Stimulated activated CD8-positive, alpha-beta memory T cell treated with anti-CD3 and anti-CD28 coated beads, Interleukin-2, amount 100 ng/mL, for 48 hours (primary cell): ENCODE measurements around the gene ANKRD40.
"Not testable (repeated sequence)": the region's sequence is repeated elsewhere in the genome, so short reads cannot be mapped to it uniquely, and the experiment has no call there.

ENCODE experiments used
- DNase-seq, 2 donors: peaks; one replicate each; pipeline ENCODE4 v3.0.0-alpha.2; 2020; ENCODE audit warnings: low read depth in 2 of 2

The ANKRD40 gene

DNA sequence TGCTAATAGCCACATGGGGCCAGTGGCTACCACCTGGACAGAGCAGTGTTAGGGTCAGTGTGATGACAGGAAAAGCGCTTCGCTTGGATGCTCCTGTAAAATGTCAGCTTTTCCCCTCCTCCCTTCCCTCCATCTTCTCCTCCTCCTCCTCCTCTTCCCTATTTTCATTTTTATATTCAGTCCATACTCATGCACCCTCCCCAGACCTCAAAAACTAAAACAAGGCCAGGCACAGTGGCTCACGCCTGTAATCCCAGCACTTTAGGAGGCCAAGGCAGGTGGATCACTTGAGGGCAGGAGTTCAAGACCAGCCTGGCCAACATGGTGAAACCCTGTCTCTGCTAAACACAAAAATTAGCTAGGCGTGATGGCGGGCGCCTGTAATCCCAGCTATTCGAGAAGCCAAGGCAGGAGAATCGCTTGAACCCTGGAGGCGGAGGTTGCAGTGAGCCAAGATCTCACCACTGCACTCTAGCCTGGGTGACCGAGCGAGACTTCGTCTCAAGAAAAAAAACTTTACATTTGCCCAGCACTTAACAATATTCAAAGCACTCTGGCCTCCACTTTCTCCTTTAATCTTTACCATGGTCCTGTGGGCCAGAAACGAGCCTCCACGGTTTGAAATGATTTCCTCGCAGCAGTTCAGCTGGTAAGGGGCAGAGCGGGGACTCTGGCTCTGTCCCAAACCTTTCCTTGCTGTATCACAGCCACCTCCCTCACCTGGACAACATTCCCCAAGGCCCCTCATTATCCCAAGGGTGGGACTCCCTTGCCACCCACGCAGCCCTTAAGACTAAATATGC, 21.8 kb downstream of the ANKRD40 start:
- no peak for DNase-seq

DNA sequence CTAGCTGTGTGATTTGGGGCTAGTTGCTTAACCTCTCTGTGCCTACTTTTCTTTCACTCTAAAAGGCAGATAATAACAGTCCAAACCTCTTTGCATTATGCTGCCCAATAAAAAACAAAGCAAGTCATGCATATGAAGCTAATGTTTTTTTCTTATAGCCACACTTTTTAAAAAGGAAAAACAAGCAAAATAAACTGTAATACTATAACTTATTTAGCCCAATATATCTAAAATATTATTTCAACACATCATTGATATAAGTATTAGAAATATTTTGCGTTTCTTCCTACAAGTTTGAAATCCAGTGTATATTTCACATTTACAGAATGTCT, 22.4 kb downstream of the ANKRD40 start:
- no peak for DNase-seq

DNA sequence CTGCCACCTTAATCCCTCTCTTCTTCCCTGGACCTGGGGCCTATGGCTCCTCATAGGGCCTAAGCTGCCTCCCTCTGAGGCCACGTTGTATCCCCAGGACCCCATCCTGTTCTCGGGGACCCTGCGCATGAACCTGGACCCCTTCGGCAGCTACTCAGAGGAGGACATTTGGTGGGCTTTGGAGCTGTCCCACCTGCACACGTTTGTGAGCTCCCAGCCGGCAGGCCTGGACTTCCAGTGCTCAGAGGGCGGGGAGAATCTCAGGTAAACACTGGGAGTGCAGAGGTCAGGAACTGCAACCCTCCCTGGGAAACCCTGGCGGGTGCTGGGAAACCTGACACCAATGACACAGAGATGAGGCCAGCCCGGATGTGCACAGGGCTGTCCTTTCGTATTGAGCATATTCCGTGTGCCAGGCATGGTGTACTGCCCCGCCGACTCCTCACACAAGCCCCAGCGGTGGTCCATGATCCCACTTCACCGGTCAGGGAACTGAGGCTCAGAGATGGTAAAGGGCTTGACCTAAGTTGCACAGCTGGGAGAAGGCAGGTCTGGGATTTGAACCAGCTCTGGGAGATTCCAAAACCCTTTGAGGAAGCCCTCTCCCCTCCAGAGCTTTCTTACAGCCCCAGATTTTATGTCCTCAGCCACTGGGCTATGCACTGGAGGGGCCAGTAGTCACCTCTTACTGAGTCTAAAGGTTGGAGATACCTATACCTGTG, 22.9 kb downstream of the ANKRD40 start:
- no peak for DNase-seq

DNA sequence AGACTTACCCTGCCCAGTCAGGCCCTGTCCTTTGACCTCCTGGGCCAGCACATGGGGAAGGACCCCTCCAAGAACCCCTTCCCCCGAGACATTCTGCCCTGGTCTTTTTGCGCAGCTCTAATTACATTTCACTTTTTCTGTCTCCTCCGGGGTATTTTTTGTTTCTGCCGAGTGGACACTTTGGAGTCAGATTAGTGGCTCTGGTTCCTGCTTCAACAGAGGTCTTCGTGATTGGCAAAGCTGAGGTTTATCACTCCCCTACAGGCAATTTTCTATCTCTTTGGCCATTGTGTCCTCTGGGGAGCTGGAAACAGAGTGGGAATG, 23.5 kb downstream of the ANKRD40 start:
- no peak for DNase-seq

DNA sequence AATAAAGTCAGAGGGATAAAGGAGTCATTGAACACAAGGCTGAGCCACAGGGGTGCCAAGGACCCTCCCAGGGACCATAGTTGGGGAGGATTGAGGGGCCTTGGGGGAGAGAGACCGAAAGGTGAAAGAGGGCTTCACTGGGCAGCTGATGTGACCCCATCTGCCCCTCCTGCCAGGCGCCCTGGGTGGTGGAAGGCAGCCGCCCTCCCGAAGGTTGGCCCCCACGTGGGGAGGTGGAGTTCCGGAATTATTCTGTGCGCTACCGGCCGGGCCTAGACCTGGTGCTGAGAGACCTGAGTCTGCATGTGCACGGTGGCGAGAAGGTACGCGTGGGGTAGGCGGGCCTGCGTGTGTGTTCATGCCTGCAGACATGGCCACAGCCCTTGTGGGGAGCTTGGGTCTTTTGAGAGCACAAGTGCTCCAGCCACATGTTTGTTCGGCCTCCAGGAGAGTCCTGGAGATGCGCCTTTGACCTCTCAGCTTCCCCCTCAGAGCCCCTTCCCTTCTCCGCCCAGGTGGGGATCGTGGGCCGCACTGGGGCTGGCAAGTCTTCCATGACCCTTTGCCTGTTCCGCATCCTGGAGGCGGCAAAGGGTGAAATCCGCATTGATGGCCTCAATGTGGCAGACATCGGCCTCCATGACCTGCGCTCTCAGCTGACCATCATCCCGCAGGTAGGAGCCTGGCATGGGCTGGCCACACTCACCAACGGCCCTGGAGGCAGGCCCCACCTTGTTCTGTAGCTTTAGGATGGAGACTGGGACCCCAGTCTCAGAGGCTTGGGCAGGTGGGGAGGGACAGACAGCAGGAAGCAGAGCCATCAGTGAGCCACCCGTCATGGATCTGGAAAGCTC, 24.1 kb downstream of the ANKRD40 start:
- DNase-seq, result no peak

DNA sequence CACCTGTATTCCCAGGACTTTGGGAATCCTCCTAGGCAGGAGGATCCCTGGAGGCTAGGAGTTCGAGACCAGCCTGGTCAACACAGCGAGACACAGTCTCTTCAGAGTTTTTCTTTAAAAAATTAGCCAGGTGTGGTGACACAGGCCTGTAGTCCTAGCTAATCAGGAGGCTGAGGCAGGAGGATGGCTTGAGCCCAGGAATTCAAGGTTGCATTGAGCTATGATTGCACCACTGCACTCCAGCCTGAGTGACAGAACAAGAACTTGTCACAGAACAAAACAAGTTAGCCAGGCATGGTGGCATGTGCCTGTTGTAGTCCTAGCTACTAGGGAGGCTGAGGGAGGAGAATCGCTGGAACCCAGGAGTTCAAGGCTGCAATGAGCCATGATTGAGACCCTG, 24.8 kb downstream of the ANKRD40 start:
- no peak for DNase-seq

DNA sequence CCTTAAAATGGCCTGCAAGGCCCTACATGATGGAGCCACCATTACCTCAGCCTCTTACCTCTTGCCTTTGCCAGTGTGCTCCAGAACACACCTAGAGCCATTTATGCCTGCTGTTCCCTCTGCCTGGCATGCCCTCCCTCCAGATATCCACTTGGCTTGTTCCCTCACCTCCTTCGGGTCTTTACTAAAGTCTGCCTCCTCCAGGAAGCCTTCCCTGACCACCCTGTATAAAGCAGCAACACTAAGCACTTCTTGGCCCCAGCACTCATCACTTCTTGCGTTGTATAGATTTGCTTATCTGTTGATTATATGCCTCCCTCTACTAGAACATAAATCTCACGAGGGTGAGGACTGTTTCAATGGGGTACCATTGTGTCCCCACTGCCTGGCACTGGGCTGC, 25.3 kb downstream of the ANKRD40 start:
- no peak for DNase-seq

DNA sequence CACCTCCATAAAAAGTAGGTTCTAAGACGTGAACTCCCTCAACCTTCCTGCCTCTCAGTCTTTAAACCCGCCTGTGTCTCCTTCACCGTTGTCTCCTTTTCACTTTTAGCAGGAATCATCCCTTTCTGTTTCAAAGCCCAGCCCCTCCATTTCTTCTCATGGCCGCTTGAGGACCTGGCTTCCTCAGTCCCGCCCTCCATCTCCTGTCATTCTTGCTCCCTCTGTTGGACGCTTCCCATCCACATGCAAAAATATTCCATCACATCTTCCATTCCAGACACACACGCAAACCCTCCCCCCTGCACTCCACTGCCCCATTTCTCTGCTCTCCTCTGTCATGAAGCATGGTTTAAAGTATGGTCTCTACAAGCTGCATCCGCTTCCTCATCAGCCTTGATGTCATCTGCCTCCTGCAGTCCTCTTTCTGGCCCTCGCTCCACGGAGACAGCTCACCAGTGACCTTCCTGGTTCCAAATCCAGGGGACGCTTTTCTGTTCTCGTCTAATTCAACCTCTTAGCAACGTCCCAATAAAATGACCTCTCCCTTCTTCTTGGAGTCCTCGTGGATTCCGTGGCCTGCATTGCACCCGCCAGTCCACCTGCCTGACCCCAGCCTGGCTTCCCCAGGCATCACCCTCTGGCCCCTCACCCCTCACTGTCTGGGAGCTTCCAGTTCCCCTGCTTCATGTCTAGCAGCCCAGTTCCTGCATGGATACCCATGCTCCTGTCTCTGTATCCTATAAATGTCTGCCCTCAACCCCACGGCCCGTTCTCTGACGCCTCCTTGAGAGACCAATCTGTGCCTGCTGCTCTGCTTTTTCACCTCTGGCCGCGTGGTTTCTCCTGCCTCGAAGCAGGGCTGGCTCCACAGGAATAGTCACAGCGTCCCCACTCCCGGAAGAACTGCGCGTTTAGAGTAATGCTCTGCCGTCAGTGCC, 26.2 kb downstream of the ANKRD40 start:
- no peak for DNase-seq

DNA sequence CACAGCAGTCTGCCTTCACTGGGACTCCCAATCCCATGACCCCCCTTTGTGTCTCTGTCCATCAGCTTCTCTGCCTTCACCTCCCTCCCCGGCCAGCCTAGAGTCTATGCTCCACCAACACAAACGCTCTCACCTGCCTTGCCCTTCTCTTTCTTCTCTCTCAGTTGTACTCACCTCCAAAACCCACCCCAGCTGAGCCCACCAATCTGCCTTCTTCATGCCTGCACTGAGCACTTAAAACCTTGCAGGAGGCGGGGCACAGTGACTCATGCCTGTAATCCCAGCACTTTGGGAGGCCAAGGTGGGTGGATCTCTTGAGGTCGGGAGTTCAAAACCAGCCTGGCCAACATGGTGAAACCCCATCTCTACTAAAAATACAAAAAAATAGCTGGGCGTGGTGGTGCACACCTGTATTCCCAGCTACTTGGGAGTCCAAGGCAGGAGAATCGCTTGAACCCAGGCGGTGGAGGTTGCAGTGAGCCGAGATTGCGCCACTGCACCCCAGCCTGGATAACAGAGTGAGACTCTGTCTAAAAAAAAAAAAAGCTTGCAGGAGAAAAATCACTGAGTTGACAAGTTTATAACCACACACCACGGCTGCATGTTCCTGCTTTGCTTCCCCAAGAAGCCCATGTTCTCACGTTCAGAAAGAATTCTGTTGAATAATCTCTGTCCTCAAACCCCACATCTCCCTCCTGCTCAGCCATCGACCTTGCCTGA, 27.0 kb downstream of the ANKRD40 start:
- DNase-seq, result not testable (repeated sequence)

DNA sequence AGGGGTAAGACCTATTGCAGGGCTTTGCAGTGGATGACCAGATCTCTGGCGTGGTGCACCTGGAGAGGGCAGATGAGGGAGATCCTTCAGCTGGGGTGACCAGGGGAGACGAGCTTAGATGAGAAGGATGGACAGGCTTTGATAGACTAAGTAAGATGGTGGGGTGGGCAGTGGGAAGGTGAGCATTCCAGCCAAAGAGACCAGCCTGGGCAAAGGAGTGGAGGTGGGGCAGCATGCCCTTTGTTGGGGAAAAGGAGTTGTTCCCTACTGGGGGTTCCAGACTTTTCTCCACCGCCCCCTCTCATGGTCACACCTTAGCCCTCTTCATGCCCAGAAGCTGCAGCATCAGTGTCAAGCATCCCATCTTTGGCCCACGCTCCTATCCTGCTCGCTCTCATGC, 27.6 kb downstream of the ANKRD40 start:
- no peak for DNase-seq

DNA sequence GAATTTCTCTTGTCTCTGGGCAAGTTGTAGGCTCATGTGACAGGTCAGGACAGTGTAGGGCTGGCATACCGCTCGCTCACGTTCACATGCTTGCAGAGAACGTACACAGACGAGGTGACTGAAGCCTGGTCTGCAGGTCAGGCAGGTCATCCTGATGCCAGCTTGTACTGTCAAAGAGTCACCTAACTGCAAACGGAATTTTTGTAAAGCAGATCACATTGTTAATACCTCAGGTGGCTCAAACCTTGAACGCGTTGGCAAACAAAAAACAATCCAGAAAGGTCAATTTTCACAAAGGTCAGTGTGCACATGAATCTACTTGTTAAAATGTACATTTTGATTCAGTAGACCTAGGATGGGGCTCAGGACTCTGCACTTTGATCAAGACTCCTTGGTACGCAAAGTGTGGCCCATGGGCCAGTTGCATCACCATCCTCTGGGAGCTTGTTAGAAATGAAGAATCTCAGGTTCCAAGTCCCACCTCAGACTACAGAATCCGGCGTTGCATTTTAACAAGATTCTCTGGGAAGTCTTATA, 28.6 kb downstream of the ANKRD40 start:
- DNase-seq, result no peak

DNA sequence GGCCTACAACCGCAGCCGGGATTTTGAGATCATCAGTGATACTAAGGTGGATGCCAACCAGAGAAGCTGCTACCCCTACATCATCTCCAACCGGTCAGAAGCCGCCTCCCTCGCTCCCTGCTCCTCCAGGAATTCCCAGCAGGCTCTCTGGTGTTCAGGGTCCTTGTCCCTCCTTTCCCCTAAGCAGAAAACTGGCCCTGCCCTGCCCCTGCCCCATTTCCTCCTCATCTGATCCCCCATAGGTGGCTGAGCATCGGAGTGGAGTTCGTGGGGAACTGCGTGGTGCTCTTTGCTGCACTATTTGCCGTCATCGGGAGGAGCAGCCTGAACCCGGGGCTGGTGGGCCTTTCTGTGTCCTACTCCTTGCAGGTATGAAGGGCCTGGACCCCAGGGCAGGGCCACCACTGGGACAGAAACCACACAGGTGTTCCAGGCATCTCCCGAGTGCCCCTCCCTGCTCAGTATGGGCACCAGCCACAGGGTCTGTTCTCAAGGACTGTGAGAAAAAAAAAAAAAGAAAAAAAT, 29.8 kb downstream of the ANKRD40 start:
- no peak for DNase-seq

DNA sequence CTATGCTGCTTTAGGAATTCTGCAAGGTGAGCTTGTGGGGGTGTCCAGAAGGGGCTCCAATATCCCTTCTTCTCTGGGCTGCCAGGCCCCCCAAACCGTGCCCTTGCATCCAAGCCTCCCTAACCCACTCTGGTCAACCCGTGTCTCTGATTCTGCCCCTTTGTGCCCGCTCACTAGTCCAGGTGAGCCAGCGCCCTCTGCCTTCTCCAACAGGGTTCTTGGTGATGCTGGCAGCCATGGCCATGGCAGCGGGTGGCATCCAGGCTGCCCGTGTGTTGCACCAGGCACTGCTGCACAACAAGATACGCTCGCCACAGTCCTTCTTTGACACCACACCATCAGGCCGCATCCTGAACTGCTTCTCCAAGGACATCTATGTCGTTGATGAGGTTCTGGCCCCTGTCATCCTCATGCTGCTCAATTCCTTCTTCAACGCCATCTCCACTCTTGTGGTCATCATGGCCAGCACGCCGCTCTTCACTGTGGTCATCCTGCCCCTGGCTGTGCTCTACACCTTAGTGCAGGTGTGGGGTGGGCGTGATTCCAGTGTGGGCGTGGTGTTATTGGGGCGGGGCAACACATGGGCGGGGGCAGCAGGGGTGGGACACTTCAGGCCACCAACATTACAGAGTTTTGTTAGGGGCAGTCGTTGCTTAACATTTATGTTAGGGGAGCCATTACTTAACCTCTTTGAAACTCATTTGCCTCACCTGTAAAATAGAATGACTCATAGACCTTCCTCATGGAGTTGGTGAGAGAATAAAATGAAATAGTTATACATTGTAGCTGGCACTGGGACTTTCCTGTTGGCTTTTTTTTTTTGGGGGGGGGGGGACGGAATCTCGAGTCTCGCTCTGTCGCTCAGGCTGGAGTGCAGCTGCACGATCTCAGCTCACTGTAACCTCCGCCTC, 31.4 kb downstream of the ANKRD40 start:
- no peak for DNase-seq

DNA sequence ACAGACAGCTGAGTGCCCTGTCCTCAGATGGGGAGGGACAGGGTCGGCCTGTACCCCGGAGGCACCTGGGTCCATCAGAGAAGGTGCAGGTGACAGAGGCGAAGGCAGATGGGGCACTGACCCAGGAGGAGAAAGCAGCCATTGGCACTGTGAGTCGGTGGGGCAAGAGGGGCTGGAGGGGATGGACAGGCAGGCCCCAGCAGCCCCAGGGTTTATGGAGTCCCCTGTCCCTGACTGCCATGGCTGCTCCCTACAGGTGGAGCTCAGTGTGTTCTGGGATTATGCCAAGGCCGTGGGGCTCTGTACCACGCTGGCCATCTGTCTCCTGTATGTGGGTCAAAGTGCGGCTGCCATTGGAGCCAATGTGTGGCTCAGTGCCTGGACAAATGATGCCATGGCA, 32.1 kb downstream of the ANKRD40 start:
- DNase-seq, result no peak

DNA sequence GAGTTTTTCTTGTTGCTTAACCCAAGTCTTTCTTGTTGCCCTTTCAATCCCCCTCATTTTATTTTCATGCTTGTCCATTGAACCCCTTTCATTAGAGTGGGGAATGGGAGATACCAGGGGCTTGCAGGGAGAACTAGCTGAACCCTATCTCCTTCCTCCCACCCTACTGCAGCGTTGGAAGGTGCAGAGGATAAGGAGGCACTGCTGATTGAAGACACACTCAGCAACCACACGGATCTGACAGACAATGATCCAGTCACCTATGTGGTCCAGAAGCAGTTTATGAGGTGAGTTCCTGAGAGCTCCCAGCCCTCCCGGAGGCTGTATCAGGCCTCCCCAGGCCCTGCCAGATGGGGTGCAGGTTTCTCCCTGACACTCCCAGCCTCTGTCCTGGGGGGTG, 32.5 kb downstream of the ANKRD40 start:
- DNase-seq, result no peak

DNA sequence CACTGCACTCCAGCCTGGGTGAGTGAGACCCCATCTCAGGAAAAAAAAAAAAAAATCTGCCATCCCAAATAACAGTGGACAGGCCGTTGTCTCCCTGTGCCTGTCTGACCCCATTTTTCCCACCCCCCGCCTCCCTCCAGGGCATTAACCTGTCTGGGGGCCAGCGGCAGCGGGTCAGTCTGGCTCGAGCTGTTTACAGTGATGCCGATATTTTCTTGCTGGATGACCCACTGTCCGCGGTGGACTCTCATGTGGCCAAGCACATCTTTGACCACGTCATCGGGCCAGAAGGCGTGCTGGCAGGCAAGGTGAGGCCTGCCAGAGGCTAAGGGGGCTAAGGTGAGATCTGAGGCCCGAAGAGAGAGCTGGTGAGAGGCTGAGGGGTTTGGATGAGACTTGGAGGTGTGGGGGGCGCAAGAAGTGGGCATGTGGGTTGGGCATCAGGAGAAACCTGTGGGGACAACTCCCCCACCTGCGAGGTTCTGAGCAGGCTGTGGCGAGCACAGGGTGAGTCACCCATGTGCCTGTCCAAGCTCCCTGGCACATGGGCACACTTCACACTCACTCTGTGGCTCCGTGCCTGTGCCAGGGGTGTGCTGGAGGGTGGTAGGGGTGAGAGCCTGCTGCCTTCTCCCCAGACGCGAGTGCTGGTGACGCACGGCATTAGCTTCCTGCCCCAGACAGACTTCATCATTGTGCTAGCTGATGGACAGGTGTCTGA, 34.7 kb downstream of the ANKRD40 start:
- DNase-seq, result no peak

DNA sequence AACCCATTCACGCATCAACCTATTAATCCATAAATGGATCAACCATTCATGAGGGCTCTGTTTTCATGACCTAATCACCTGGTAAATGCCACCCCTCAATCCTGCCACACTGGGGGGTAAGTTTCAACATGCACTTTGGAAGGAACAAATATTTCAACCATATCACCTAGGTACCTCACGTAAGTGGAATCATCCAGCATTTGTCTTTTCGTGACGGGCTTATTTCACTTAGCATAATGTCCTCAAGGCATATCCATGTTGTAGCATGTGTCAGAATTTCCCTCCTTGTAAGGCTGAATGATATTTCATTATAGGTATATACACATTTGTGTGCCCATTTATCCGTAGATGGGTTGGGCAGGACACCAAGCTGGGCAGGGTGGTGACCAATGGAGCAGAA, 35.6 kb downstream of the ANKRD40 start:
- DNase-seq, result no peak

DNA sequence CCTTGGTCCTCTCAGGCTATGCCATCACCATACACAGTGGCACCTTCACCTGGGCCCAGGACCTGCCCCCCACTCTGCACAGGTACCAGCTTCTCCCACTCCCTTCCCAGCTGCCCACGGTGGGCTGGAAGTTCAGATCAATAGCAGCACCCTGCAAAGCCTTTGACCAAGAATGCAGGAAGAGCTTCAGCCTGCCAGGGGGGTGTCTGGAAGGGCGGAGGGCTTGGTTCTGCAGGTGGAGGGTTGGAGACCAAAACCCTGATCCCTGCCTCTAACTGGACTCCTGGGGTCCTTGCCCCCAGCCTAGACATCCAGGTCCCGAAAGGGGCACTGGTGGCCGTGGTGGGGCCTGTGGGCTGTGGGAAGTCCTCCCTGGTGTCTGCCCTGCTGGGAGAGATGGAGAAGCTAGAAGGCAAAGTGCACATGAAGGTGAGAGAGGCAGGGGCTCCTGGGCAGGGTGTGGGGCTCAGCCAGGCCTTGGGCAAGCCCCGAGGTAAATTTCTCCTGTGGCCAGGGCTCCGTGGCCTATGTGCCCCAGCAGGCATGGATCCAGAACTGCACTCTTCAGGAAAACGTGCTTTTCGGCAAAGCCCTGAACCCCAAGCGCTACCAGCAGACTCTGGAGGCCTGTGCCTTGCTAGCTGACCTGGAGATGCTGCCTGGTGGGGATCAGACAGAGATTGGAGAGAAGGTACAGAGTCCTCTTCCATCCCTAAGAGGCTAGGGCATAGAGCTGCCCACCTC, 38.7 kb downstream of the ANKRD40 start:
- DNase-seq, result no peak
